ENCODE results near the gene VAMP4.
A peak's percentile ranks its signal among the peaks of the same experiment; 100 is the strongest.

The VAMP4 gene

GRCh38 chr1:171741872-171742576 is at the start of gene VAMP4:
VAMP4 (minus strand) TSS chr1:171742065; CDS start chr1:171738414, 3,651 bp downstream.
- DNase-seq, result peak; percentile 88

GRCh38 chr1:171790318-171790717 is 48.5 kb upstream of the VAMP4 start:
- DNase-seq, result no peak

- peak; percentile 13 for DNase-seq
These were observed 46.8 kb upstream of the VAMP4 start for GRCh38 chr1:171788696-171789095.

- DNase-seq, result no peak
These were observed 46.0 kb upstream of the VAMP4 start for GRCh38 chr1:171787686-171788480.

- no peak for DNase-seq
These were observed 44.7 kb upstream of the VAMP4 start for GRCh38 chr1:171786534-171786933.

- DNase-seq, result no peak
These were observed 43.9 kb upstream of the VAMP4 start for GRCh38 chr1:171785766-171786165.

- no peak for DNase-seq
These were observed 42.9 kb upstream of the VAMP4 start for GRCh38 chr1:171784784-171785183.

- DNase-seq, result no peak
These were observed 42.1 kb upstream of the VAMP4 start for GRCh38 chr1:171783816-171784530.

GRCh38 chr1:171781176-171781875 is 39.5 kb upstream of the VAMP4 start, which contains the start of gene METTL13:
METTL13 (plus strand) TSS chr1:171781660; CDS start chr1:171781968, 308 bp downstream.
- peak; percentile 100 for DNase-seq

GRCh38 chr1:171780583-171781175 is 38.8 kb upstream of the VAMP4 start:
- DNase-seq, result no peak

- DNase-seq, result no peak
These were observed 30.4 kb upstream of the VAMP4 start for GRCh38 chr1:171772312-171772711.

GRCh38 chr1:171769754-171770153 is 27.9 kb upstream of the VAMP4 start:
- no peak for DNase-seq

GRCh38 chr1:171769171-171769570 is 27.3 kb upstream of the VAMP4 start:
- no peak for DNase-seq

GRCh38 chr1:171763764-171764163 is 21.9 kb upstream of the VAMP4 start:
- no peak for DNase-seq

- DNase-seq, result no peak
These were observed 20.3 kb upstream of the VAMP4 start for GRCh38 chr1:171762143-171762563.

GRCh38 chr1:171758011-171758410 is 16.1 kb upstream of the VAMP4 start:
- no peak for DNase-seq

GRCh38 chr1:171756856-171757255 is 15.0 kb upstream of the VAMP4 start:
- no peak for DNase-seq

GRCh38 chr1:171754971-171755370 is 13.1 kb upstream of the VAMP4 start:
- DNase-seq, result no peak

- DNase-seq, result no peak
These were observed 12.5 kb upstream of the VAMP4 start for GRCh38 chr1:171754353-171754705.

- no peak for DNase-seq
These were observed 12.0 kb upstream of the VAMP4 start for GRCh38 chr1:171753685-171754352.

GRCh38 chr1:171753182-171753581 is 11.3 kb upstream of the VAMP4 start:
- no peak for DNase-seq

- DNase-seq, result no peak
These were observed 9.4 kb upstream of the VAMP4 start for GRCh38 chr1:171751221-171751620.

Data from kidney glomerular epithelial cell (primary cell).